Fibroblast of the aortic adventitia (primary cell): ENCODE results near the gene CRKL. TPM values are rescaled to one million over a fixed set of nuclear protein-coding genes. Genes with fewer than 3 reads are reported as not detected.

Source experiments
- DNase-seq: peaks from one replicate; pipeline ENCODE4 v3.0.0-alpha.2; 2010; ENCODE audit warnings: low read depth
- H3K4me3 ChIP-seq: 2 replicates; pipeline ENCODE4 v1.5.1; 2011; ENCODE audit warnings: low read depth, mild to moderate bottlenecking, control low read depth, low read length, moderate library complexity
- CTCF ChIP-seq: IDR thresholded peaks from 2 replicates; pipeline ENCODE4 v1.5.1; 2011; ENCODE audit warnings: mild to moderate bottlenecking, low read length, control low read depth, inconsistent platforms; ENCODE audit not compliant: insufficient read depth
- total RNA-seq: library from RNA; depleted of rRNA; stranded (reverse); fragments of >200 nt; gene quantifications from 2 replicates; pipeline ENCODE4 v1.2.3, GENCODE V29; 2012; ENCODE audit warnings: low replicate concordance

The CRKL gene
- total RNA-seq, 1 donor, result 44.7 TPM

- peak within 1 kb of the TSS; percentile 92 for H3K4me3 ChIP-seq
- DNase-seq, result peak; percentile 80
- peak; percentile 71 for TF ChIP-seq CTCF
Measured at GRCh38 chr22:20981787-20982562, 64.8 kb downstream of the CRKL start, which contains the start of gene LZTR1. Gene LZTR1 (plus strand): TSS chr22:20982297. CDS start chr22:20982372, 75 bp downstream.

GRCh38 chr22:20982563-20982882, 65.3 kb downstream of the CRKL start:
- DNase-seq, result no peak
- no peak for TF ChIP-seq CTCF
- H3K4me3 ChIP-seq, result peak overlapping the region; percentile 92

- DNase-seq, result peak; percentile 6
Measured at GRCh38 chr22:20983081-20983771, 66.0 kb downstream of the CRKL start.

GRCh38 chr22:20985720-20986119, 68.5 kb downstream of the CRKL start:
- no peak for TF ChIP-seq CTCF

More at GRCh38 chr22:20983081-20983771, 66.0 kb downstream of the CRKL start:
- TF ChIP-seq CTCF, result no peak
- peak overlapping the region; percentile 92 for H3K4me3 ChIP-seq

GRCh38 chr22:20986365-20986764, 69.2 kb downstream of the CRKL start:
- no peak overlapping the region for H3K4me3 ChIP-seq
- DNase-seq, result no peak
- TF ChIP-seq CTCF, result no peak

More at GRCh38 chr22:20985720-20986119, 68.5 kb downstream of the CRKL start:
- DNase-seq, result no peak
- no peak overlapping the region for H3K4me3 ChIP-seq

GRCh38 chr22:20987375-20987774, 70.2 kb downstream of the CRKL start:
- DNase-seq, result no peak
- no peak overlapping the region for H3K4me3 ChIP-seq
- TF ChIP-seq CTCF, result no peak
